GM21447 (cell line): Measurements from ENCODE around the gene CREBL2.
"Not testable (repeated sequence)": the region's sequence is repeated elsewhere in the genome, so short reads cannot be mapped to it uniquely, and the experiment has no call there.

Experiments
- ATAC-seq: cut with Tn5 transposase; IDR thresholded peaks from one replicate; pipeline ENCODE4 v1.9.1; 2021; ENCODE audit not compliant: unreplicated experiment

Gene CREBL2

DNA sequence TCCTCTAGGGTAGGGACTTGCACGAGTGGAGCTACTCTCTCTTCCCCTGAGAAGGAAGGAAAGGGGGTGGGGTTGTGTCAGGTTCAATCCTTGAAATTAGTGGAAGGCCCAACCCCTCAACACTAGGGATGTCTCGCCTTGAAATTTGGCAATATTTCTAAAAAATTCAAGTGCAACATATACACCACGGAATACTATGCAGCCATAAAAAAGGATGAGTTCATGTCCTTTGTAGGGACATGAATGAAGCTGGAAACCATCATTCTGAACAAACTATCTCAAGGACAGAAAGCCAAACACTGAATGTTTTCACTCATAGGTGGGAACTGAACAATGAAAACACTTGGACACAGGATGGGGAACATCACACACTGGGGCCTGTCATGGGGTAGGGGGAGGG, 15.1 kb upstream of the CREBL2 start:
- ATAC-seq, result not testable (repeated sequence)

DNA sequence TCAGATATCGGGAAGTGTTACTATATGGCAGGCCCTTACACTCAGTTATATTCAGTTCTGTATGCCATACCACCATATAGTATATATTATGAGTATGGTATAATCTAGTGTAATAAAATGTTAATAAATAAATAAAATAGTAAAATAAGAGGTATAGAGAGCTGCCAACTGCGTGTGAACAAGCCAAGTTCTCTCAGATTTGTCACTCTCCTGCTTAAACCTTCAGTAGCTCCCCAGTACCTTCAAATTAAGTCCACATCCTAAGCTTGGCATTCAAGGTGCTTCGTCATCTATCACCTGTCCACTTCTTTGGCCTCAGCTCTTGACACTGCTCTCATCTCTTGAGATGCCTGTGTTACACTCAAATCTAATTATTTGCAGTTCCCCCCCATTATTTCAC, 12.8 kb upstream of the CREBL2 start:
- ATAC-seq, result no peak

DNA sequence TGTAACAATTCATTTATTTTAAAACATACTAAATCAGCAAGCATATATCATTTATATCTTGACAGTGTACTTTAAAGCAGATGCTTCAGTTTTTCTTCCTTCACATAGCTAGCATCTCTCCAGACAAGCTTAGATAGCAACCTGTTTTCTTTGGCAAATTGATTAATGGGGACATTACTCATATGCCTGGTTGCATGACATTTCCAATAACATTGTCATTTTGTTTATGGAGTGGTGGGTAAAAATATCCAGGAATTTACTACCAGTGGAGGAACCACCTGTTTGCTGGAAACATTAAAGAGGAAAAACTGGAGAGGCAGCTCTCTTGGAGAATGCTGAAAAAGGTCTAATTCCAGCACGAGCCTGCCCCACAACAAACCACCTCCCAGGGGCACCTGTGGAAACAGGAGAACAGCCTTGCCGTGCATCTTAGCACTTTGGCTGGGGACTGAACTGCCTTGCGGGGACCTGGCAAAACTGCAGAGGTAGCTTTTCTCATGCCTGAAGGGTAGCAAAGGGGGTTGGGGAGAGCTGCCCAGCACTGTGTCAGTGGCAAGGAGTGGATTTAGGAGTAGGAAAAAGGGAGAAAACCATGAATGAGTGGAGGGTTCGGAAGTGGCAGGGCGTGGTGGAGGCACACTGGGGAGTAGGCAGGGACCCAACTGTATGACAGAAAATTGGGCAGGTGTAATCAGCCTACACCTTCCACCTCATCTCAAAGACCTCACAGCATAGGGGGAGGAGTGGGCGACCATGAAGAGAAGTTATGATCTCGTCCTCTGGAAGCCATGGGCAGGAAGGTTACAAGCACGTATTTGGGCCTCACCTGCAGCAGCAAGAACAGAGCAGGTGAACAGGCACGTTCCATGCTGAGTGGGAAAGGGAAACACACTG, 11.7 kb upstream of the CREBL2 start:
- ATAC-seq, result no peak

DNA sequence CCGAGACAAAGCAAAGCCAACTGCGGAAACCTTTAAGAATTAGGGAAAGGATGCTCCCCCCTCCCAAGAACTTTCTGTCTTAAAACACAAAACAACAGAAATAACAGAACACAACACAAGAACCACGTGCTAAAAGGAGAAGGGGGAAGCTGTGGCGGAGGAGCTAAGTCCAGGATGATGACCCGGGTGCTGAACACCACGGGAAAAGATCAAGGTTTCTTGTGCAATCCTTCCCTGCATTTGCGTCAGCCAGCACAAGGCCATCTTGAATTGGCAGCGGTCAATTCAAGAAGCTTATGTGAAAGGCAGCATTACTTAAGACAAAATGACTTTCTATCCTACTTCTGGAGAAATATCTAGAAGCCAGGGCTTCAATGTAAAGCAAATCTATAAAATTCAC, 11.0 kb upstream of the CREBL2 start:
- no peak for ATAC-seq

DNA sequence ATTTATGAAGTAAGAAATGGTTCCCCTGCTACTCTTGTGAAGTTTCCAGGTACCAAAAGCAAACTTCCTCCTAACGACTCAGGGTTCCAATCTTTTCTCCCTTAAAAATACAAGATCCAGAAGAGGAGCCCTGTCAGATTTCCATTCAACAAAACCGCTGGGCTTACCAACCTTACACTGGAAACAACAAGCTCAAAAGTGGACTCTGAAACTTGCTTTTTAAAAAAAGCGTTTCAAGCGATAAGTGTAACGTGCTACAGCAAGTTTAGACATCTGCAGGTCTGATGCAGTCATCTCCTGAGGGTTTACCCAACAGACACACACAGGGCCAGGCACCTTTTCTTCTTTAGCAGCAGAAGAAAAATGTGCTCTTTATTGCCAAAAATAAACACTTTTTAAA, 6.9 kb upstream of the CREBL2 start:
- no peak for ATAC-seq

DNA sequence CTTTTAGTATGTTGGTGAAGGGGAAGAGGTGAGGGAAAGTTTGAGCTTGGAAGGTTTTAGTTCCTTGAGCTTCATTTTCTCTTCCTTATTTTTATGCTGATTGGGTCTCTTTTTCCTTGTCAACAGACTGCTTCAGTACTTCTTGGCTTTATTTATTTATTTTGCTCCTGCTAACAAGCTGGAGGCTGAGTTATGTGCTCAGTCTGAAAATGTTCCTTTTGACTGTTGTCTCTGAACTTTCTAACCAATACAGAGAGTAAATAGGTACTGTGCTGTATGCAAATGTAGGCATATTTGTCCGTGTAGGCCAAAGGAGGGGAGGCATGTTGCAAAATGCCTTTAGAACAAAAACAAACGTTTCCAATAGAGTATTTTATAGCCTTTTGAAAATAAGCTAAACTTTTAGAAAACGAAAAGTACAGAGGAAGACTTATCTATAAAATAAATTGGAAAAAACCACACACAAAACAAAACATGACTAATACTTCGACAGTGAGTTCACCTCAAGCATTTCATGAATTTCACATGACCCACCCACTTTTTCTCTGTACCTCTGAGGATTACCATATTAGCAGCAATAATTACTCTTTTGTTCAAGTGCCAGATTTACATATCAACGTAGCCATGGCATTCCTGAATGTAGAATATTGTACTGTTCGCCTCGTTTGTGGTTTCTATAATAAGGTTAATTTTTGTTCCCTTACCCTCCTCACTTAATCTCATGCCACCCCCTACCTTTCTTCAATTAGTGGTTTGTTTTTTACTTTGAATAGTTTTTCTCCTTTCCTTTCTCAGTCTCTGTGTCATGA, 4.7 kb upstream of the CREBL2 start:
- peak; percentile 28 for ATAC-seq

DNA sequence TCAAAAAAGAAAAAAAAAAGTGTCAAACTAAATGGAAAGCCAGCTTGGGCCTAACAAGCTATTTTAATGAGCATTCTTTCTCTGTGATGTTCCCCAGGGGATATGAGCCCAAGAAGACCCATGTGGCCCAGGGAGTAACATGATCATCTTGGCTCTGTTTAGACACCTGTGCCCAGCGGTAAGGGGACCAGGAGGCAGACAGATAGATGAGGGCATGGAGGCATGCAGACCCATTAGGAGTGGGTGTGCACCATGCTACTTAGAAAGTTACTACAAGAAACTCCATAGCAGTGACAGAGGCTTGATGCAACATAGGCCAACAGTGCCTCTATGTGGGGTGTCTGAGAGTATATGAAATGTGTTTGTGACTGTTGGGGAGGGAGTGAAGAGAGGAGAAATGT, 3.1 kb upstream of the CREBL2 start:
- ATAC-seq, result no peak

DNA sequence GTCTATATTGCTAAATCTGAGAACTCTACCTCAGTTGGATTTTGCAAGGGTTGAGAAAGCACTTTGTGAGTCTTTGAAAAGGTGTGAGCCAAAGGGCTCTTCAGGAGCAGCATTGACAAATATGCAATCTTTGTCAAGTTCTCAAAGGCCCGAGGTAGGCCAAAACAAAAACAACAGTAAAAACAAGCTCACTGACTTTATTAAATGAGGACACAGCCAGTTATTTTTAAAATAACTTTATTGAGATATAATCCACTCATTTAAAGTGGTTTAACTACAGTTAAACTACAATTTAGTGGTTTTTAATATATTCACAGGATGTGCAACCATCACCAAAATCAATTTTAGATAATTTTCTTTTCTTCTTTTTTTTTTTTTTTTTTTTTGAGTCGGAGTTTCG, 2.0 kb upstream of the CREBL2 start:
- no peak for ATAC-seq

DNA sequence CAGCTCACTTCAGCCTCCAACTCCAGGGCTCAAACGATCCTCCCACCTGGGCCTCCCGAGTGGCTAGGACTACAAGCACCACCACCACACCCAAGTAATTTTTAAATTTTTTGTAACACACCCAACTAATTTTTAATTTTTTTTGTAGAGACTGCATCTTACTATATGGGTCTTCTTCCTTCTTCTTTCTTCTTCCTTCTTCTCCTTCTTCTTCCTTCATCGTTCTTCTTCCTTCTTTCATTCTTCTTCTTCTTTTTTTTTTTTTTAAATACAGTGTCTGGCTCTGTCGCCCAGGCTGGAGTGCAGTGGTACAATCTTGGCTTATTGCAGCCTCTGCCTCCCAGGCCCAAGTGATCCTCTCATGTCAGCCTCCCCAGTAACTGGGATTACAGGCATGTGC, 965 bp upstream of the CREBL2 start:
- no peak for ATAC-seq

DNA sequence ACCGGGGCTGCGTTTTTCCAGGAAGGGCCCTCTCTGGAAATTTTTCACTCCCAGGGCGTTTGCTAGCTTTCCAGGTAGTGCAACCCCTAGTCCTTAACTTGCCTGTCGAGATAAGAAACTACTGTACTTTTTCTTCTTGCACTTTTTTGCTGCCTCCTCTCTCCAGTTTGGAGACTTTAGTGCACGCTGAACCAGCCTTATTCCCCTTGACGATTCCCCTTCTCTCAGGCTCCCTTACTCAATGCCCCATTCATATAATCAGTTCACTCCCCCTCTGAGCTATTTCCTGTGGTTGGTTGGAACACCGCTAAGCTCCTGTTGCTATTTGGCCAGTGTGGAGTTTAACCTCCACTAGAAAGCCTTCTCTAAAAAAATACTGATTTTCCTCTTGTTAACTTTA, 682 bp downstream of the CREBL2 start:
- ATAC-seq, result peak; percentile 31

DNA sequence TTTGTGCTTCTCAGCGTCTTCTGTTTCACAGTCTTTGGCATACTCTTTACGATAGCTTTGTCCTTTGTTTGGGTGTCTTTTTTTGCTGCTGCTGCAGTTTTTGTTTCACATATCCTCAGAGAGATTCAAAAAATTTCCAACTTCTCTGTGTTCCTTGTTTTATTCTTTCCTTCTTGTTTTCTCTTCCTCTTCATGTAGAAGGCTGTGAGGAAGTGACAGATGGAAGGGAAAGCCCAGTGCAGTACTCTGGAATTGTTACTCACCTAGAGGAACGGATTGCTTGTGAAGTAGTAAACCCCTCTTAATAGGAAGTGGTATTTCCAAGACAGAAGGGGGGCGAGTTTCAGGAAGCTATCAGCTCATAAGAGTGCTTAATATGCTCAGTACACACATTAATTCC, 1.7 kb downstream of the CREBL2 start:
- ATAC-seq, result no peak

DNA sequence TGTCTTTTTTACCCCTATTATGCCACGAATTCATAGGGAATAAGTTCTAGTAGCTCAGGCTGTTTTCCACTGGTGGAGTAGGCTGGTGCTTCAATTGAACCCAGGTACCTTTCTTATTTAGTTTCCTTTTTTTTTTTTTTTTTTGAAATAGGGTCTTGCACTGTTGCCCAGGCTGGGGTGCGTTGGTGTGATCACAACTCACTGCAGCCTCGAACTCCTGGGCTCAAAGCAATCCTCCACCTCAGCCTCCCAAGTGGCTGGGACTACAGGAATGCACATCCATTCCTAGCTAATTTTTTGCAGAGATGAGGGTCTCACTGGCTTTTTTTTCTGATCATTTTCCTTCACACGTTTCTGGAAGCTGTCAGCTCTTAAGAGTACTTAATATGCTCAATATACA, 2.7 kb downstream of the CREBL2 start:
- no peak for ATAC-seq

DNA sequence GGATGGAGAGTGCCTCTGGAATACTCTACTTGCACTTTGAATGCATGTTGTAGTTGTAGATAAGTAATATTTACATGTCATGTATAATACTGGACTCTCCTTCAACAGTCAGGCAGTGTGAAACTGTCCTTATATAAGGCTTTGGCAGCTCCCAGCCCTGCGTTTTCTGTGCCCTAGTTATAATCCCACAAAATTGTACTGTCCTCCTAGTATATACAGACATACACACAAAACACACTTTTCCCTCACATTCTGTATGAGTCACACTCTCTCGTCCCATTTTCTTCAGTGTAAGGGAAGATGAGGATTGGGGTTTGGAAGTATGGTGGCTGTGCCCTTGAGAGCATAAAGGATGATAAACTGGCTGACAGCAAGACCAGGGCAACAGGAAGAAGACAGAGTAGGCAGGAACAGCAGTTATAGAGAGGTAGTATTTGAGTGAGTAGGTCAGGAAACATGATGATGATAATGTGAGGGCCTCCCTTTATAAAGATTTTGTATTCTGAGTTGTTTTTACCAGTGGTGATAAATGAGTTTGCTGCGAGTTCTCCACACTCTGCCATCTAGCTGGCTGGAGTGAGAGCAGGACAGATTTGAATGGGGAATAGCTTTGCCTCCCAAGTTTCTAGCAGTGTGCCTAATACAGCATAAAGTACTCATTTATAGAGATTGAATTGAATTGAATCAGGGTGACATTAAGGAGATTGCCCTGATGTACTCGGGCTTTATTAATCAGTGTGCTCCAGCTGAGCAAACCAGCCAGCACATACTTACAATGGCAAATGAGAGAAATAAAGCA, 5.0 kb downstream of the CREBL2 start:
- no peak for ATAC-seq

DNA sequence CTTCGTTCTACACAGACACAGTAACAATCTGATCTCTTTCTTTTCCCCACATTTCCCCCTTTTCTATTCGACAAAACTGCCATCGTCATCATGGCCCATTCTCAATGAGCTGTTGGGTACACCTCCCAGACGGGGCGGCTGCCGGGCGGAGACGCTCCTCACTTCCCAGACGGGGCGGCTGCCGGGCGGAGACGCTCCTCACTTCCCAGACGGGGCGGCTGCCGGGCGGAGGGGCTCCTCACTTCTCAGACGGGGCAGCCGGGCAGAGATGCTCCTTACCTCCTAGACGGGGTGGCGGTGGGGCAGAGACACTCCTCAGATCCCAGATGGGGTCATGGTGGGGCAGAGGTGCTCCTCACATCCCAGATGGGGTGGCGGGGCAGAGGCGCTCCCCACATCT, 6.4 kb downstream of the CREBL2 start:
- ATAC-seq, result not testable (repeated sequence)

DNA sequence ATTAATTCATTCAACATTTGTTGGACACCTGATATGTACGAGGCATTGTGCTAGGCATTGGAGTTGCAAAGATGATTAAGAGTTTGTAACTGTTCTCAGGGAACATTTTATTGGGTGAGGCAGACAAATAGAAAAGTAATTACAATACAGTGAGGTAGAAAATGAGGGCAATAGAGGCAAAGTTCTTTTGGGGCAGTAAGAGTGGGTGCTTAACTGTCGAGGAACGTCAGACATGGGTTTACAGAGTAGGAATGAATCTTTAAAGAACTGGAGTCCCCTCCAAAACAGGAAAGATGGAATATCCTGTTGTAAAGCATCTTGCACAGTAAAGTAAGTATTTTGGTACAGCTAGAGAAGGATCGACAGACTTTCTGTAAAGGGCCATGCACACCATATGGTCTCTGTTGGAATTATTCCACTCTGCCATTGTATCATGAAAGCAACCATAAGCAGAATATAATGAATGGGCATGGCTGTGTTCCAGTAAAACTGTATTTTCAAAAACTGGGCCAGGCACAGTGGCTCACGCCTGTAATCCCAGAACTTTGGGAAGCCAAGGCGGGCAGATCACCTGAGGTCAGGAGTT, 9.1 kb downstream of the CREBL2 start:
- no peak for ATAC-seq

DNA sequence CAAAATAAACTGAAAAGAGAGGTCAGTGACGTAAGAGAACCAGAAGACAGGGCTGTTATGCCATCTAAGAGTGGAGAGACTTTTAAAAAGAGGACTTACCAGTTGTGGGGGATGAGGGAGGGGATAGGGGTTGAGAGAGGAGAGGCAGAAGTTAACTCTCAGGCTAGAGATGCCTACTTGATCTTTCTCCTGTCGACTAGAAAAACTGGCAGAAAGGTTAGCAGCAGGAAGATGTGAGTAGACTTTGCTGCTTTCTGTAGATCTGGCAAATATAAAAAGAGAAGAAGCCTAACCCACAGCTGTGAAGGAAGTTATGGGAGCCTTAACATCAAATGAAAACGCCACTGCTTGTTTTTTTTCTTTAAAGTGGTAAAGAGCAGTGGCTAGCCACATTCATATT, 10.7 kb downstream of the CREBL2 start:
- ATAC-seq, result no peak

DNA sequence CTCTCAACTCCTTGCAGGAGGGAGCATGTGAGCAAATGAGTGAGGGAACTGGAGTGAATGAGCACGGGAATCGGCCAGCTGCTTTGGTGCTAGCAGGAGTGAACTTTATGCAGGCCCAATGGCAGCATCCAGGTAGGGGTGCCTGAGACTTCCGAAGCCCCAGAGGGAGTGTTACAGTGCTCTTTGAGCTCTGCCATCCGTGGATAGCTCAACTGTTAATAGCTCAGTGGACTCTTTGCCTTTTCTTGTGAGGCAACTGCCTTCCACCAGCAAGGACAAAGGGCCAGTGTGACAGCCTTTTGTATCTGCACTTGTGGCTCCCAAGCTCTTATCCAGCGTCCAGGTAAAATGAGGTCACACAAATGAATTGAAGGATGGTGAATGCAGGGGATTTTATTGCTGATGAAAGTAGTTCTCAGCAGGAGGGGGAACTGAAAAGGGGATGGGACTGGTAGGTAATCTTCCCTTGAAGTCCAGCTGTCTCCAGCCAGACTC, 12.9 kb downstream of the CREBL2 start:
- ATAC-seq, result no peak

DNA sequence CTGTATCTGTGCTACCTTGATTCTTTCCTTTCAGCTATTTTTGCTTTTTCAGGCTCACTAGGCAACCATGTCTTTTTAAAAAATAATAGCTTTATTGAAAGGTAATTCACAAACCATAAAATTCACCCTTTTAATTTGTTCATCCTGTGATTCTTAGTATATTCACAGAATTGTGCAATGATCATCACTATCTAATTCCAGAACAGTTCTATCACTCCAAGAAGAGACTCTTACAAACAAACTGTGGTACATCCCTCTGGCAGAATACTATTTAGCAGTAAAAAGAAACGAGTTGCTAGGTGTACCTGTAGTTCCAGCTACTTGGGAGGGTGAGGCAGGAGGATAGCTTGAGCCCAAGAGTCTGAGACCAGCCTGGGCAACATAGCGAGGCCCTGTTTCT, 14.8 kb downstream of the CREBL2 start:
- ATAC-seq, result no peak

DNA sequence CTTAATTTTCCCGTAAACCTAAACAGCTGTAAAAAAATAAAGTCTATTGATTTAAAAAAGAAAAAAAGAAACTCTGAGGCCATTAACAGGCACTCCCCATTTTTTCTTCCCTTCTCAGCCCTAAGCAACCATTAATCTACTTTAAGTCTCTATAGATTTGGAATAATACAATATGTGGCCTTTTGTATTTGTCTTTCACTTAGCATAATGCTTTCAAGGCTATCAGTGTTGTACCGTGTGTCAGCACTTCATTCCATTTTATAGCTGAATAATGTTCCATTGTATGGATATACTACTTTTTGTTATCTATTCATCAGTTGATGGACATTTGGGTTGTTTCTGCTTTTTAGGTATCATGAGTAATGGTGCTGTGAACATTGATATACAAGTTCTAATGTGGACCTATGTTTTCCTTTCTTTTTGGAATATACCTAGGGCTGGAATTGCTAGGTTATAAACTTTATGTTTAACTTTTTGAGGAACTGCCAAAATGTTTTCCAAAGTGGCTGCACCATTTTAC, 15.7 kb downstream of the CREBL2 start:
- no peak for ATAC-seq

DNA sequence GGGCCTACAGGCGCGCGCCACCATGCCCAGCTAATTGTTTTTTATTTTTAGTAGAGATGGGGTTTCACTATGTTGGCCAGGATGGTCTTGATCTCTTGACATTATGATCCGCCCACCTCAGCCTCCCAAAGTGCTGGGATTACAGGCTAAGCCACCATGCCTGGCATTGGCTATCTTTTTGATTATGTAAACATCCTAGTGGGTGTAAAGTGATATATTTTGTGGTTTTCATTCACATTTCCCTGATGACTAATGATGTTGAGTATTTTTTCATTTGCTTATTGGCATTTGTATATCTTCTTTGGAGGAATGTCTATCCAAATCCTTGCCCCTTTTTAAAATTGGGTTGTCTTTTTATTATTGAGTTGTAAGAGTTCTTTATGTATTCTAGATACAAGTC, 16.3 kb downstream of the CREBL2 start:
- ATAC-seq, result no peak

DNA sequence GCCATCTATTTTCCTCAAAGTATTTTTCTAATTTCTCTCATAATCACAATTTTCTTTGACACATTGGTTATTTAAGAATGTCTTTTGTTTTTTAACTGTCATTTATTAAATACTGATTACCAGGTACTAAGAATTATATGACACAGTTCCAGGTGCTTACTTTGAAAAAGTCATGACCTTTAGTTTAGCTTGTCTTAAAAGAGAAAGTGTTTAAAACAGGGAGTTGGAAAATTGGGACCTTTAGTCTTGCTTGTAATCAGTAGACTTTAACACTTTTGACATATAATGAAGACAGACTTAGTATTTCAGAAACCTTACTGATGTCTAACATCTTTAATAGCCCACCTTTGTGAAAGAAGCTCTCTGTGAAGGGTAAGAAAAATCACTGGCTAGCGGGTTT, 19.2 kb downstream of the CREBL2 start:
- ATAC-seq, result no peak
